ENCODE results near the gene GMEB1. TPM values are rescaled to one million over a fixed set of nuclear protein-coding genes. Genes with fewer than 3 reads are reported as not detected.
"Not testable (repeated sequence)": the region's sequence is repeated elsewhere in the genome, so short reads cannot be mapped to it uniquely, and the experiment has no call there.

The GMEB1 gene
- total RNA-seq, 4 donors from 2014 or later: 4.0 to 12.8 (median 9.0) TPM

- Histone ChIP-seq H3K36me3 (peaks cover 17 to 75% (median 27%) of the 10 kb centered on the region in 3 donors), H3K4me1 (peaks cover 29 to 100% (median 50%) of the 10 kb centered on the region in 3 donors), H3K4me3 (no peak overlapping the region)
Observed at GRCh38 chr1:28745653-28746173, 77.1 kb downstream of the GMEB1 start.

GRCh38 chr1:28750330-28750729, 81.7 kb downstream of the GMEB1 start:
- Histone ChIP-seq H3K27me3 (no peaks in the 10 kb centered on the region), H3K4me1 (peaks cover 30 to 99% (median 70%) of the 10 kb centered on the region in 3 donors), H3K27ac (no peak overlapping the region), H3K4me3 (no peak overlapping the region), H3K9me3 (no peaks in the 10 kb centered on the region), H3K36me3 (peaks cover 0 to 54% (median 4%) of the 10 kb centered on the region in 3 donors)
- TF ChIP-seq, protein P1, sequence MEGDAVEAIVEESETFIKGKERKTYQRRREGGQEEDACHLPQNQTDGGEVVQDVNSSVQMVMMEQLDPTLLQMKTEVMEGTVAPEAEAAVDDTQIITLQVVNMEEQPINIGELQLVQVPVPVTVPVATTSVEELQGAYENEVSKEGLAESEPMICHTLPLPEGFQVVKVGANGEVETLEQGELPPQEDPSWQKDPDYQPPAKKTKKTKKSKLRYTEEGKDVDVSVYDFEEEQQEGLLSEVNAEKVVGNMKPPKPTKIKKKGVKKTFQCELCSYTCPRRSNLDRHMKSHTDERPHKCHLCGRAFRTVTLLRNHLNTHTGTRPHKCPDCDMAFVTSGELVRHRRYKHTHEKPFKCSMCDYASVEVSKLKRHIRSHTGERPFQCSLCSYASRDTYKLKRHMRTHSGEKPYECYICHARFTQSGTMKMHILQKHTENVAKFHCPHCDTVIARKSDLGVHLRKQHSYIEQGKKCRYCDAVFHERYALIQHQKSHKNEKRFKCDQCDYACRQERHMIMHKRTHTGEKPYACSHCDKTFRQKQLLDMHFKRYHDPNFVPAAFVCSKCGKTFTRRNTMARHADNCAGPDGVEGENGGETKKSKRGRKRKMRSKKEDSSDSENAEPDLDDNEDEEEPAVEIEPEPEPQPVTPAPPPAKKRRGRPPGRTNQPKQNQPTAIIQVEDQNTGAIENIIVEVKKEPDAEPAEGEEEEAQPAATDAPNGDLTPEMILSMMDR (IDR thresholded peaks at IDR 0.05): no peak
- TF ChIP-seq POLR2A (IDR thresholded peaks at IDR 0.05): no peak
- WGBS, 2 donors: 63 to 66% methylated on average over 5 of the region's 5 CpGs
- no peak for DNase-seq
- intact Hi-C loops (cut with DNase I): no loop called here

More at GRCh38 chr1:28745653-28746173, 77.1 kb downstream of the GMEB1 start:
- TF ChIP-seq, protein P1 (IDR thresholded peaks at IDR 0.05): no peak
- TF ChIP-seq POLR2A (IDR thresholded peaks at IDR 0.05): no peak
- no peak for DNase-seq
- 88 to 100% methylated on average over 3 to 5 of the region's 6 CpGs for WGBS, 2 donors
- Histone ChIP-seq H3K27me3 (no peaks in the 10 kb centered on the region), H3K9me3 (no peaks in the 10 kb centered on the region), H3K27ac (no peak overlapping the region)
- intact Hi-C loops (cut with DNase I): no loop called here

GRCh38 chr1:28750771-28751294, 82.2 kb downstream of the GMEB1 start:
- H3K4me3 ChIP-seq; H3K9me3 ChIP-seq; H3K27ac ChIP-seq; intact Hi-C loops (cut with DNase I); DNase-seq; H3K27me3 ChIP-seq: not testable (repeated sequence)
- peaks cover 0 to 52% (median 4%) of the 10 kb centered on the region in 3 donors for H3K36me3 ChIP-seq
- peaks cover 26 to 99% (median 71%) of the 10 kb centered on the region in 3 donors for H3K4me1 ChIP-seq
- WGBS, 2 donors: 73 to 80% methylated on average over 6 of the region's 8 CpGs

- TF ChIP-seq POLR2A (IDR thresholded peaks at IDR 0.05): no peak
- TF ChIP-seq, protein P1 (IDR thresholded peaks at IDR 0.05): no peak
- intact Hi-C loops (cut with DNase I): no loop called here
- H3K9me3 ChIP-seq: no peaks in the 10 kb centered on the region
- H3K36me3 ChIP-seq: peaks cover 0 to 52% (median 4%) of the 10 kb centered on the region in 3 donors
- H3K4me1 ChIP-seq: peaks cover 31 to 99% (median 72%) of the 10 kb centered on the region in 3 donors
- no peak overlapping the region for H3K27ac ChIP-seq
- H3K27me3 ChIP-seq: no peaks in the 10 kb centered on the region
- no peak overlapping the region for H3K4me3 ChIP-seq
- WGBS, 2 donors: 11 to 22% methylated on average over 2 of the region's 2 CpGs
- DNase-seq: no peak
Observed at GRCh38 chr1:28751315-28752060, 82.9 kb downstream of the GMEB1 start.

DNA sequence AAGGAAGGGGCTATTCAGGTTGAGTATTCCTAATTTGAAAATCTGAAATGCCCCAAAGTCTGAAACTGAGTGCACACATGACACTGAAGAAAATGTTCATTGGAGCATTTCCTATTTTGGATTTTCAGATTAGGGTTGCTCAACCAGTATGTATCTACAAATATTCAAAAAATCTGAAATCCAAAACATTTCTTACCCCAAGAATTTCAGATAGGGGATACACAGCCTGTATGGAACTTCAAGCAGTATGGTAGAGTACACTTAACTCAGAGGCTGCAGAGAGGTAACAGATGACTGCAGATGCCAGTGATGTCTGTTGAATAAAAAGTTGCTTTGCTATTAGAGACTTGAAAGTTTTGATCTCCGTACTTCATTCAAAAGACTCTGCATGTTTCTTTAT, 87.1 kb downstream of the GMEB1 start:
- DNase-seq: no peak
- intact Hi-C loops (cut with DNase I): no loop called here
- peaks cover 4 to 73% (median 7%) of the 10 kb centered on the region in 3 donors for H3K36me3 ChIP-seq
- H3K27ac ChIP-seq: no peak overlapping the region
- 32 to 60% methylated on average over 1 of the region's 1 CpG for WGBS, 2 donors
- TF ChIP-seq POLR2A (IDR thresholded peaks at IDR 0.05): no peak
- TF ChIP-seq, protein P1 (IDR thresholded peaks at IDR 0.05): no peak
- H3K4me3 ChIP-seq: no peak overlapping the region
- no peaks in the 10 kb centered on the region for H3K9me3 ChIP-seq
- H3K27me3 ChIP-seq: no peaks in the 10 kb centered on the region
- peaks cover 35 to 74% (median 59%) of the 10 kb centered on the region in 3 donors for H3K4me1 ChIP-seq

Measured in esophagus squamous epithelium (tissue), 5 donors.